Measurements from ENCODE around the gene GLI3.

GLI3 gene

GRCh38 chr7:41992881-41993867, 243.8 kb downstream of the GLI3 start:
- DNase-seq: no peak

GRCh38 chr7:41984888-41985287, 252.1 kb downstream of the GLI3 start:
- no peak for DNase-seq

DNA sequence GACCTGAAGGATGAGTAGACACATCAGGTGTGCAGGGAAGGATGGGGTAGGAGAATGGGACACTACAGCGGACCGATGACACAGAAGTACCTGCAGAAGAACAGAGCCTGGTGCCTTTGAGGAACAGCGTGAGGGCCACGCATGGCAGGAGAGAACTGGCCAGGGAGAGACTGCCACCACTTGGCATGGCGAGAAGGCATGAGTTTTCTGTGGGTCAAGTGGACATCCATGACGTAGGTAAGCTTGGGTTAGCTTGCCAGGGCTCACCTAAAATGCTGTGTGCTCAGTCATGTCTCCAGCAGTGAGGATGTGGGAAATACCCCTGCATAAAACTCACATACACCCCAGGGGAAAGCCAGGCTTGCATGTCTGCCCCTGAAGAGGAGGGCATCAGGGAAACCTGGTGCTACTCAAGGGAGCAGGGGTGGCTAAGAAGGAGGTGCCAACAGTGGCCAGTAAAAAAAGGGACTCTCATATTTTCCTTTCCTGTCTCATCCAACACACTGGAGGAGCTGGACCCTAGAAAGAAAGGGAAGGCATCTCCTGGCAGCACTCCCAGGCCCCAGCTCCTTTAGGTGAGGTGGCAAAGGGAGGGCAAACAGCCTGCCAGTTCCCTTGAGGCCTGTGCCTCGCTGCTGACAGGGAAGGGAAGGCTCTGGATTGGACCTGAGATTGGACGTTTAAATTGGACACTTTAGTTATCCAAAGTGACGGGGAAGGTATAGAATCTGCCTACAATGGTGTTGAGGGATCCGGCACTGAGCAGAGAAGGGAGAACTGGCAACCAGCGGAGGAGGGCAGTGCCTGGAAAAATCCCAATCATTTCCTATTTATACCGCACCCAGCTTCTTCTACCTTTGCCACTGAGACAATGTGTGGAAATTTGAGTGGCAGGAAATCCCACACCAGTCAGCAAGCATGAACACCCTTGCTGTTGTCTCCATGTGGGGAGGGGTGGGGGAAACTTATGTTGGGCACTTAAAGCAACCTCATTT, 255.7 kb downstream of the GLI3 start:
- no peak for DNase-seq

GRCh38 chr7:41979834-41980307, 257.1 kb downstream of the GLI3 start:
- DNase-seq: no peak

DNA sequence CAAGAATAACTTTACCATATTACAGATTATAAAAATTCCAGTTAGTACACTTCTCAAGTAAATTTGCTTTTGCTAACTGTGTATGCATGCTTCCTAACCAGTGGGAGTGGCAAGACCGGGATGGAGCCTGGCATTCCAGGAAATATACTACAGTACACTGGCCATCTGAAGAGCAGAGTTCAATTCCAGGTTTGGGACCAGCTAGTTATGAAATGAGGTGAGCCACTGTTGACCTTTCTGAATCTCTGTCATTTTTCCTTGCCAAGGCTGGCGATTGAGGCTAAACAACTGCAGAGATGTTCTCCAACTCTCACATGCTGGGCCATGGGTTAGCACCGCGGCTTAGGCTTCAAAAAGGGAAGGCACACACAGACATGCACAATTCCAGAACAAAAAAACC, 258.2 kb downstream of the GLI3 start:
- DNase-seq: no peak

GRCh38 chr7:41977661-41978060, 259.3 kb downstream of the GLI3 start:
- DNase-seq: no peak

DNA sequence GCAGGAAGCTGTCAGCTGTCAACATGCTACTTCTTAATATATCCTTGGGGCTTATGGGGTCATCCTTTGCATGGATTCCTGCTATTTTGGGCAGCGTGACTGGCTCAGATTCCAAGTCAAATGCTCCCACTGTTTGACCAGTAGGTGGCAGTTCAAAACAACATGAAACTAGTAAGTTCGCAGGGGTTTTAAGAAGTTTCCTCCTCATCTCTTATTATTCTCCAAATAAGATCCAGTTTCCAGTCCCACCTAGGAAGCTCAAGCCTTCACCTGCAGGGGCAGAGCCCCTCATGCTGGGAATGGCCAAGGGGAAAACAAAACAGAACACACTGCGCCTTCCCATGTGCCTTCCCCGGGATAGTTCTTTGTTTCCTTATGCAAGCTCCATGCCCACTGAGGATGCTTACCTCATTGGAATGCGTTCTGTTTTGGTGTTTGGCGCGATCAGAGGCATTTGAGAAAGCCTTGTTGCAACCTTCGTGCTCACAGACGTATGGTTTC, 259.8 kb downstream of the GLI3 start:
- DNase-seq: no peak

DNA sequence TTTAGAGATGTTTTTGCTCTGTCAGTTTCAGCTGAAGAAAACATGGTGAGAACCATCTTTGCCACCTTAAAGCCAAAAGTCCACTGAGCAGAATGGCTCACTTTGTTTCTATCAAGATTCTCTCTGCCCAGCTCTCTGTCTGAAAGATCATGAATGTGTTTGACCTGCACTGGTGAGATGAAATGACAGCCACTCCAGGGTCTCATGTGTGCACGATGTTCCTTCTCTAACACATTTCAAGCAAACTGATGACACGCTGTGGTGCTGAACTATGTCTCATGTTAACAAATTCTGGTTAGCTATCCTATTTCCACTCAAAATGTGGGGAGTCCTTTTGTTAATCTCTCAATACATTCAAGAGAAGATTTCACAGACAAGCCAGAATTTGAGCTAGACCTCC, 260.6 kb downstream of the GLI3 start:
- DNase-seq: no peak

GRCh38 chr7:41975849-41976248, 261.2 kb downstream of the GLI3 start:
- DNase-seq: no peak

DNA sequence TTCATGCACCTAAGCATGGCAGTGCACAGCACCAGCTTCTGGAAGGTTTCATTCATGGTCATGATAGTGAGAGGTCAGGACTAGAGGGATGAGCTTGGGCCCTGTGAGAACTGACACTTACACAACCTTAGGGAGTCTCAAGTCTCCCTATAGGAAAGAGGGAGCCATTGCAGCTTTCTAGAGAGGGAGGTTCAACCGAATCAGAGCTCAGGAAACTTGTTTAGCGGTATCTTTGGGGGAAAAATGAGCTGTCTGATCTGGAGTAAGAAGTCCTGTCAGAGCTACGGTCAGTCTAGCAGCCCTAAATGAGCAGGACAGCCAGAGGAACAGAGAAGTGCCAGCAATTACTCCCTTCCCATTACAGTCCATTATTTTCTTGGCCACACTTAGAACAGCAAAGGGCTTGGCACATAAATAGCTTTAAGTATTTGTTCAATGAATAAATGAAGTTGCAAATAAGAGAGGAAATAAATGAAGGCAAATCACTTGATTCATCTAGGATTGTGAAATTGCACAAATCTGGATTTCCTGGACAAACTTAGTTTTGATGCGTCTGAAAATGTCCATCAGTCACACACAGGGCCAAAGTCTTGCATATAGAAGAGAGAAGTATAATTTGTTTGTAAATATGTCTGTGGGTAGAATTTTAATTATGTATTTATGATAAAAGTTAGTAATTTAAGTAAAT, 262.0 kb downstream of the GLI3 start:
- DNase-seq: no peak

GRCh38 chr7:41973202-41973730, 263.7 kb downstream of the GLI3 start:
- DNase-seq: no peak

DNA sequence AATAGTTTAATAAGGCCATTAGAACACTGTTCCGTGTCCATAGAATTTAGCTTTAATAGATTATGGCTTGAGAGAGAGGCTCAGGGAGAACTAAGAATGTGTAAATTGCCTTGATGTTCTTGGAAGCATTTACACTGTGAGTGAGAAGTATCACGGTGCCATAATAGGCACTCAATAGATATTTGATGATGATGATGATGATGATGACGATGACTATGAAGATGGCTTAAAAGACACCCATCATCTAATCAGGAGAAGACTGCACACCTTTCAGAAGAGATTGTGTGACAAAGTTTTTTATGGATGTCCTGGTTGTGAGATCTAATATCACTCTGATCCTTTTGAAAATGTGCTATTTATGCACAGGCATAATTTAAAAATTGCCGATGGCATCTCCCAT, 264.2 kb downstream of the GLI3 start:
- DNase-seq: no peak

DNA sequence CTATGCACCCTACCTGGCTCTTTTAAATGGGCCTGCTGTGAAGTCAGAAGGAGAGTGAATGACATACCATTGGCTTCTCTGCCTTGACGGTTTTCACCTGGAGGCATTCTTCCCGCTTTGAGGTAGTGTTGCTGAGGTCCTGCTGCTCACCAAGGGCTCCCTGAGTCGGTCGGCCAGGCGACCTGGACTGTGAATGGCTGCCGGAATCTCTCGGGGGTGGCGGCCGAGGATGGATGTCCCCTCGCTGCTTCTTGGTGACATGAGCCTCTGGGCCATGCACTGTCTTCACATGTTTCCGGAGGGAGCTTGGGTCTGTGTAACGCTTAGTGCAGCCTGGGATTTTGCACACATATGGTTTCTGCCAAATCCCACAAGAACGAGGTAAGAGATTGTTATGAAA, 264.7 kb downstream of the GLI3 start:
- no peak for DNase-seq

- no peak for DNase-seq
Observed at GRCh38 chr7:41971640-41972187, 265.3 kb downstream of the GLI3 start.

- no peak for DNase-seq
Observed at GRCh38 chr7:41970941-41971340, 266.1 kb downstream of the GLI3 start.

- no peak for DNase-seq
Observed at GRCh38 chr7:41969561-41970105, 267.4 kb downstream of the GLI3 start.

DNA sequence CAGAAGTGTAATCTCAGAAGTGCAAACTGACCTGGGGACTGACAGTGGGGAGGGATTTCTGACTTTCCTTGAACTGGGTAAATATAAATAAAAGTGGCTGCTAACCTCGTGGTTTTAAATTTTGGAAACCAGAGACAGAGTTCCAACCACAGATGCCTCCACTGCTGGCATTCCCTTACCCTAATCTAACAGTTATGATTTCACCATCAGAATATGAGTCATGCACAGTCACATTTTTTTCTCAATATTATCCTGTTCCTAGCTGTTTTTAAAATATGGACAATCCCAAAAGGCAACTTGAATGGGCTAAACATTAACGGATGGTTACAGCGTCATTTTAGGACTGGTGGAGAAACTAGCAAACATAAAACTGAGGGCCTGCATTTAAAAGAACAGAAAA, 269.9 kb downstream of the GLI3 start:
- no peak for DNase-seq

GRCh38 chr7:41965951-41966505, 271.0 kb downstream of the GLI3 start:
- no peak for DNase-seq

DNA sequence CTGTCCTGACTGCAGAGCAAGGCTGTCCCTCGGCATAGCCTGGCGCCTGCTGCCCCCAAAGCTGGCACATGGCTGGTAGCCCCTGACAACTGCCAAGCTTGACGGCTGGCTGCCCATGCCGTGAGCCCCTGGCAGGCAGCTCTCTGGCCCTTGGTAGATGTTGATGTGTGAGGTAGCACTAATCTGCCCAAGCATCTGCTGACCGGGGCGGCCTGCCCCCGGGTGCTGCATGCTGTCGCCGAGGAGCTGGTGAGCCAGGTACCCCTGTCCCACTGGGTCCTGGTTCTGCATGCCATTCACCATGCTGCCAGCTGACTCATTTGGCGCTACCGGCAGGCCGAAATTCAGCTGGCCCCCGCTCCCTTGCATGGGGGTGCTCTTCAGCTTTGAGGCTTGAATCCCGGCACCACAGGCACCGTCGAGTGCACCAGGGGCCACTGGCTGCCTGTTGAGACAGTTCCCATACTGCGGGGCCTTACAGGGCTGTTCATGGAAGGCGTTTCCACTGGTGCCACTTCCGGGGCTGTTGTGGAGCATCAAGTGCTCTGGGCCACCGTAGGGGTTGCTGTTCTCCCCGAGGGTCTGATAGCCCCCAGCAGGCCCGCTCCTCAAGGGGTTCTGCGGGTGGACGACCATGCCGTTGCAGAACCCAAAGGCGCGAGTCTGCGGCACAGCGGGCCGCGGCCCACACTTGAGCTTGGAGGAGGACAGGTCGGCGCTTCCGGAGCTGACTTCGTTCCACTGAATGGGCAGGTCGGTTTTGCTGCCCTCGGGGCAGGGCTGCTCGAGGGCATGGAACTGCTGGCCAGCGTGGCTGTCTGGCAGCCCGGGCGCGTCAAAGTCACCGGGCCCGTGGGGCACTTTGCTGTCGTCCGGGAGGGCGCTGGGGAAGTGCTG, 271.9 kb downstream of the GLI3 start:
- no peak for DNase-seq

- DNase-seq: no peak
Observed at GRCh38 chr7:41964183-41964753, 272.7 kb downstream of the GLI3 start.

Data from stimulated activated CD4-positive, alpha-beta T cell treated with anti-CD3 and anti-CD28 coated beads, Interleukin-12 subunit alpha, Interleukin-12 subunit beta, amount 100 ng/mL, for 4 hours (primary cell).